ENCODE results near the gene GPR89B.
"Not testable (repeated sequence)": the region's sequence is repeated elsewhere in the genome, so short reads cannot be mapped to it uniquely, and the experiment has no call there.

The GPR89B gene

GRCh38 chr1:147912553-147912952 is 15.7 kb upstream of the GPR89B start:
- no peak for DNase-seq (ENCODE audit: low read depth)
- H3K4me3 ChIP-seq (ENCODE audit: low read length) = no peak overlapping the region
- TF ChIP-seq, protein P1, sequence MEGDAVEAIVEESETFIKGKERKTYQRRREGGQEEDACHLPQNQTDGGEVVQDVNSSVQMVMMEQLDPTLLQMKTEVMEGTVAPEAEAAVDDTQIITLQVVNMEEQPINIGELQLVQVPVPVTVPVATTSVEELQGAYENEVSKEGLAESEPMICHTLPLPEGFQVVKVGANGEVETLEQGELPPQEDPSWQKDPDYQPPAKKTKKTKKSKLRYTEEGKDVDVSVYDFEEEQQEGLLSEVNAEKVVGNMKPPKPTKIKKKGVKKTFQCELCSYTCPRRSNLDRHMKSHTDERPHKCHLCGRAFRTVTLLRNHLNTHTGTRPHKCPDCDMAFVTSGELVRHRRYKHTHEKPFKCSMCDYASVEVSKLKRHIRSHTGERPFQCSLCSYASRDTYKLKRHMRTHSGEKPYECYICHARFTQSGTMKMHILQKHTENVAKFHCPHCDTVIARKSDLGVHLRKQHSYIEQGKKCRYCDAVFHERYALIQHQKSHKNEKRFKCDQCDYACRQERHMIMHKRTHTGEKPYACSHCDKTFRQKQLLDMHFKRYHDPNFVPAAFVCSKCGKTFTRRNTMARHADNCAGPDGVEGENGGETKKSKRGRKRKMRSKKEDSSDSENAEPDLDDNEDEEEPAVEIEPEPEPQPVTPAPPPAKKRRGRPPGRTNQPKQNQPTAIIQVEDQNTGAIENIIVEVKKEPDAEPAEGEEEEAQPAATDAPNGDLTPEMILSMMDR (conservative IDR thresholded peaks at IDR 0.05; ENCODE audit: low read depth, low read length) = no peak

- TF ChIP-seq, protein P1 (conservative IDR thresholded peaks at IDR 0.05; ENCODE audit: low read depth, low read length) = no peak
- H3K4me3 ChIP-seq (ENCODE audit: low read length) = no peak overlapping the region
- no peak for DNase-seq (ENCODE audit: low read depth)
These were observed 14.8 kb upstream of the GPR89B start for GRCh38 chr1:147913362-147913942.

DNA sequence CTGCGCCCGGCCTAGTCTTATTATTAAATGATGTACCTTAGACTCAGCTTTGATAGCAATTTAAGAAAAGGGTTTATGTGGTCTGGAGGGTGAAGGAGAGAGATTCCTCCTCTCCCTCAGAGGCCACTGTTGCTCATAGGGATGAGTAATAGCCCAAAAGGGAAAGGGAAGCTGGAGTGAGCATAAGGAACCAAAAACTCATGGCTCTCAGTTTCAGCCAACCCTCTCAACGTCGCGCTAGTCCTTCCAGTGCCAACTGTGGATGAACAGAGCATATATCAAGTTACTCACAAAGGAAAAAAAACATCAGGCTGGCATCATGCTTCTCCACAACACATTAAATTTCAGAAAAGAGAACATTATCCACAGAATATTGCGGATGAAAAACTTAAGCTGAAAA is 8.3 kb upstream of the GPR89B start:
- TF ChIP-seq, protein P1 (conservative IDR thresholded peaks at IDR 0.05; ENCODE audit: low read depth, low read length) = no peak
- no peak overlapping the region for H3K4me3 ChIP-seq (ENCODE audit: low read length)
- DNase-seq (ENCODE audit: low read depth) = no peak

- no peak for DNase-seq (ENCODE audit: low read depth)
- TF ChIP-seq, protein P1 (conservative IDR thresholded peaks at IDR 0.05; ENCODE audit: low read depth, low read length) = no peak
- H3K4me3 ChIP-seq (ENCODE audit: low read length) = no peak overlapping the region
These were observed 3.4 kb upstream of the GPR89B start for GRCh38 chr1:147924813-147925212.

DNA sequence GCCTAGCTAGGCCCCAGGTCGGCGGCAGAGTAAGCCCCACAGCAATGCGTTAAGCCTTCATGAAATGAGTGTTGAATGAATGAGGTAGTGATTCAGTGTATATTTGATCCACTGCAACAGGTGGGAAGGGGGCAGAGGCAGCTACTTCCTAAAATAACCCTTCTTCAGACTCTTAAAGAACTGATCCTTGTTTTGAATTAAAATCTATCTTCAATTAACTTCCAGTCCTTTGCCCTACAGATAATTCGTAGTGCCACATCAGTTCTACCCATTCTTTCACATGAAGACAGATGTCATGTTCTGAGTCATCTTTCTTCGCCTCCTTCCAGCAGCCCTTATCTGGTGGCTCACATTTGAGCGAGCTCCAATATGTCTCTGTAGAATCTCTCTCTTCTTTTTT is 1.0 kb upstream of the GPR89B start:
- DNase-seq (ENCODE audit: low read depth); H3K4me3 ChIP-seq (ENCODE audit: low read length): not testable (repeated sequence)

- not testable (repeated sequence) for DNase-seq (ENCODE audit: low read depth); H3K4me3 ChIP-seq (ENCODE audit: low read length)
These were observed 531 bp upstream of the GPR89B start for GRCh38 chr1:147927689-147928088.

GRCh38 chr1:147931137-147931536 is 2.9 kb downstream of the GPR89B start:
- H3K4me3 ChIP-seq (ENCODE audit: low read length); DNase-seq (ENCODE audit: low read depth): not testable (repeated sequence)

GRCh38 chr1:147935296-147935695 is 7.1 kb downstream of the GPR89B start:
- not testable (repeated sequence) for H3K4me3 ChIP-seq (ENCODE audit: low read length); DNase-seq (ENCODE audit: low read depth)

DNA sequence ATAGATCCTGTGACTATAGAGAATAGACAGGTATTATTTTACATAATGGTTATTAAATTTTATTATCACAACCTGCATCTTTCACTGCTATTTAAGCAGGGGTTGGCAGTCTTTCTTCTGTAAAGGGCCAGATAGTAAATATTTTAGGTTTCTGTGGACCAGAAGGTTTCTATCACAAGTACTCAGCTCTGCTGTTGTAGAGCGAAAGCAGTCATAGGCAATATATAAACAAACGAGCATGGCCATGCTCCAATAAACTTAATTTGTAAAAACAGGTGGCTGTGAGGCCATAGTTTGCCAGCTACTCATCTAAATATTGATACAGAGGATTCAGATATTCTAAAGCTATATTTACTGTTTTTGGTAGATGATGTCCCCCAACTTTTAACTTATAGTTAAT is 12.2 kb downstream of the GPR89B start:
- not testable (repeated sequence) for H3K4me3 ChIP-seq (ENCODE audit: low read length); DNase-seq (ENCODE audit: low read depth)

DNA sequence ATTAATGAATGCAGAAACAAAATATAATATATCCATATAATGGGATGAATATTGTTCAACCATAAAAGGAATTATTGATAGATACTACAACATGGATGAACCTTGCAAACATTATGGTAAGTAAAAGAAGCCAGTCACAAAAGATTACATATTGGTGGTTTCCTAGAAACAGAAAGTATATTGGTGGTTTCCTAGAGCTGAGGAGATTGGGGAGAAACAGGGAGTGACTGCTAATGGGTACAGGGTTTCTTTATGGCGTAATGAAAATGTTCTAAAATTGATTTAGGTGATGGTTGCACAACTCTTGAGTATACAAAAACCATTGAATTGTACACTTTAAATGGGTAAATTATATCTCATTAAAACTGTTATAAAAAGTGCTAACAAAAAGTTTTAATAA is 14.3 kb downstream of the GPR89B start:
- DNase-seq (ENCODE audit: low read depth); H3K4me3 ChIP-seq (ENCODE audit: low read length): not testable (repeated sequence)

GRCh38 chr1:147949517-147949916 is 21.3 kb downstream of the GPR89B start:
- not testable (repeated sequence) for DNase-seq (ENCODE audit: low read depth); H3K4me3 ChIP-seq (ENCODE audit: low read length)

DNA sequence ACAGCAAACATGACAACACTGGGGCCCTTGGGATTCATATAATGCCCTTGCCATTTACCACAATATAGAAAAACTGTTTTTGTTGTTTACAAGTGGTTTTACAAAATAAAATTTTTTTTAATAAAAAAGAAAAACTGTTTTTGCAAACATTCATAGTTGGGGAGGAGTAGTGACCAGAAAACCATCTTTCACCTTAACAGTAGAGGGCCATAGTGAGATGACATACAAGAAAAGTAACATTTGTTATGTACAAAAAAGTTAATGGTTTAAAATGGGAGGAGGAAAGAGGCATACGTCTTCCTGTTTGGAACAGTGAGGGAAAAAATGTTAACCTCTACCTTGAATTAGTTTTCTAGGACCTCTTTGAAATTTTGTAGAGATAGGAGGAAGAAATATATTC is 30.7 kb downstream of the GPR89B start:
- DNase-seq (ENCODE audit: low read depth); H3K4me3 ChIP-seq (ENCODE audit: low read length): not testable (repeated sequence)

DNA sequence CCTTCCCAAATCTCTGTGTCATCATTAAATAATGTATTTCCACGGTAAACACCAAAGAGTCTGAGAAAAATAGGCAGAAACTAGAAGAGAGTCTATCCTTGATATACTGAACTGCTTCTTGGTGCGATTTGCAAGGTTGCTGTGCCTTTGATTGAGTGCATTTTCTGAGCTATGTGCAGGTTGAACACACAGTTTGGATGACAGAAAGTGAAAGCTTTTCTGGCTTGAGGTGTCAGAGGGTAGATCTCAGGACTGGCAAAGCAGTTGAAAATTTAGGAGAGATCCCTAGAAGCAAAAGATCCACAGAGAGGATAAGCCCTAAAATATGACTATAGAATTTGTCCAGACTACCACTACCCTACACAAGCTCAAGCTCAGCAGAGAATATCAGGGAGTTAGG is 31.5 kb downstream of the GPR89B start:
- H3K4me3 ChIP-seq (ENCODE audit: low read length); DNase-seq (ENCODE audit: low read depth): not testable (repeated sequence)

DNA sequence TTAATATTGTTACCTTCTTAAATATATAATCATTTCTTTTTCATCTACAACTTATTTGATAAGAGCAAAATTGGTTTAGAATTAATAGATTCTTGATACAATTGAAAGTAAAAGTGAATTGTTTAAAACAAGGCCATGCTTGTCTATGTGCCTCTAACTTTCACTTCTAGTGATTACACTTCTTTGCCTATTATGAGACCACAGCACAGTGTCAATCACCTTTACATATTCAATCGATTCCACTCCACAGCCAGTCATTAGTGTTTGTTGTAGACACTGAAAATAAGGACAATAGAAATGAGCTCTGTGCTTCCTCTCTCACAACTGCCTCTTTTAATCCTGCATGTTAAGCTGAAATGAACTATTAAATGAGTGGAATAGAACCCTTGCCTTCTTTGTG is 36.4 kb downstream of the GPR89B start:
- not testable (repeated sequence) for DNase-seq (ENCODE audit: low read depth); H3K4me3 ChIP-seq (ENCODE audit: low read length)

DNA sequence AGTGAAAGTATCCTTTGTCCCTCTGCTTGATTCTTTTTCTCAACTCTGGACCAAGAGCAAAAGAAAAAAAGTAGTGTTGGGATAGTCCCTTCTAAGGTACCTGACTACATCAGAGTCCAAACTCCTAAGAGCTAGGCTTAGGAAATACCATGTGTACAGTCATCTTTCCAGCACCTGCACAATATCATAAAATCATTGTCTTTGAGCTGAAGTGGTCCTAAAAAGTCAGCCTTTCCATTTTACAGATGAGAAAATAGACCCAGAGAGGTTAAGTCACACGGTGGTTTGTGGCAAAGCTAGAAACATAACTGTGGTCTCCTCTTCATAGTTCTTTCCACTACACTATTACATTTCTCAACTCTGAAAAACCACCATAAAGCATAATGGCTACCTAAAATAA is 38.4 kb downstream of the GPR89B start:
- DNase-seq (ENCODE audit: low read depth); H3K4me3 ChIP-seq (ENCODE audit: low read length): not testable (repeated sequence)
